Stimulated activated CD8-positive, alpha-beta memory T cell treated with anti-CD3 and anti-CD28 coated beads, Interleukin-12 subunit alpha, Interleukin-12 subunit beta, amount 100 ng/mL, for 24 hours (primary cell): Measurements from ENCODE around the gene B3GALT2.

ENCODE experiments used
- DNase-seq: peaks from one replicate; pipeline ENCODE4 v3.0.0-alpha.2; 2020; ENCODE audit errors: extremely low read depth

The B3GALT2 gene

GRCh38 chr1:193183019-193183627 is 3.3 kb downstream of the B3GALT2 start:
- no peak for DNase-seq

- DNase-seq: no peak
Measured at GRCh38 chr1:193181985-193182384, 4.4 kb downstream of the B3GALT2 start.

- DNase-seq: no peak
Measured at GRCh38 chr1:193181536-193181935, 4.9 kb downstream of the B3GALT2 start.

GRCh38 chr1:193179094-193179493 is 7.3 kb downstream of the B3GALT2 start:
- DNase-seq: no peak

- DNase-seq: no peak
Measured at GRCh38 chr1:193176788-193177187, 9.6 kb downstream of the B3GALT2 start.

GRCh38 chr1:193176113-193176512 is 10.3 kb downstream of the B3GALT2 start:
- DNase-seq: no peak

GRCh38 chr1:193157360-193157759 is 29.1 kb downstream of the B3GALT2 start:
- no peak for DNase-seq

- no peak for DNase-seq
Measured at GRCh38 chr1:193156822-193157142, 29.6 kb downstream of the B3GALT2 start.

- no peak for DNase-seq
Measured at GRCh38 chr1:193156117-193156821, 30.1 kb downstream of the B3GALT2 start.

GRCh38 chr1:193144999-193145398 is 41.4 kb downstream of the B3GALT2 start:
- DNase-seq: no peak

GRCh38 chr1:193144361-193144938 is 42.0 kb downstream of the B3GALT2 start:
- no peak for DNase-seq

GRCh38 chr1:193143285-193143684 is 43.1 kb downstream of the B3GALT2 start:
- DNase-seq: no peak

- no peak for DNase-seq
Measured at GRCh38 chr1:193142409-193142808, 44.0 kb downstream of the B3GALT2 start.

- DNase-seq: no peak
Measured at GRCh38 chr1:193141804-193142203, 44.6 kb downstream of the B3GALT2 start.

- DNase-seq: no peak
Measured at GRCh38 chr1:193140254-193140653, 46.2 kb downstream of the B3GALT2 start.

GRCh38 chr1:193131266-193131860 is 55.0 kb downstream of the B3GALT2 start:
- DNase-seq: no peak
